Right lobe of liver (tissue), 4 donors: ENCODE data around the gene CCDC178.
"Not testable (repeated sequence)": the region's sequence is repeated elsewhere in the genome, so short reads cannot be mapped to it uniquely, and the experiment has no call there.

Experiments
- POLR2A ChIP-seq: fragments of 450-650 bp; IDR thresholded peaks from one replicate; pipeline ENCODE4 v1.6.1; 2017; ENCODE audit warnings: antibody characterized with exemption, mild to moderate bottlenecking
- TF ChIP-seq, protein P1 (sequence below), 4 donors: fragments of 200-600 bp in 3 of 4; fragments of 450-650 bp in 1 of 4; IDR thresholded peaks; one replicate each; pipeline versions ENCODE4 v1.5.1 to v1.8.0; 2016 to 2022; ENCODE audit warnings: antibody characterized with exemption in 4 of 4, mild to moderate bottlenecking in 2 of 4
- donor health status: DM: no; HTN: no; CAD: no.
- donor health status: DM: no; HTN: no; CAD: no.
- donor health status: DM: no; HTN: yes; CAD: no.

DNA sequence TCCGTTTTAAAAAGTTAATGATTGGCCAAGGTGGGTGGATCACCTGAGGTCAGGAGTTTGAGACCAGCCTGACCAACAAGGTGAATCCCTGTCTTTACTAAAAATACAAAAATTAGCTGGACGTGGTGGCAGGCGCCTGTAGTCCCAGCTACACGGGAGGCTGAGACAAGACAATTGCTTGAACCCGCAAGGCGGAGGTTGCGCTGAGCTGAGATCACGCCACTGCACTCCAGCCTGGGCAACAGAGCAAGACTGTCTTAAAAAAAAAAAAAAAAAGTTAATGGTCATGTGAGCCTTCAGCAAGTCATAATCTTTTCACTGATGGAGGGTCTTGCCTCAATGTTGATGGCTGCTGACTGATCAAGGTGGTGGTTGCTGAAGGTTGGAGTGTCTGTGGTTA is 41.6 kb downstream of the CCDC178 start:
- TF ChIP-seq, protein P1, sequence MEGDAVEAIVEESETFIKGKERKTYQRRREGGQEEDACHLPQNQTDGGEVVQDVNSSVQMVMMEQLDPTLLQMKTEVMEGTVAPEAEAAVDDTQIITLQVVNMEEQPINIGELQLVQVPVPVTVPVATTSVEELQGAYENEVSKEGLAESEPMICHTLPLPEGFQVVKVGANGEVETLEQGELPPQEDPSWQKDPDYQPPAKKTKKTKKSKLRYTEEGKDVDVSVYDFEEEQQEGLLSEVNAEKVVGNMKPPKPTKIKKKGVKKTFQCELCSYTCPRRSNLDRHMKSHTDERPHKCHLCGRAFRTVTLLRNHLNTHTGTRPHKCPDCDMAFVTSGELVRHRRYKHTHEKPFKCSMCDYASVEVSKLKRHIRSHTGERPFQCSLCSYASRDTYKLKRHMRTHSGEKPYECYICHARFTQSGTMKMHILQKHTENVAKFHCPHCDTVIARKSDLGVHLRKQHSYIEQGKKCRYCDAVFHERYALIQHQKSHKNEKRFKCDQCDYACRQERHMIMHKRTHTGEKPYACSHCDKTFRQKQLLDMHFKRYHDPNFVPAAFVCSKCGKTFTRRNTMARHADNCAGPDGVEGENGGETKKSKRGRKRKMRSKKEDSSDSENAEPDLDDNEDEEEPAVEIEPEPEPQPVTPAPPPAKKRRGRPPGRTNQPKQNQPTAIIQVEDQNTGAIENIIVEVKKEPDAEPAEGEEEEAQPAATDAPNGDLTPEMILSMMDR (IDR thresholded peaks at IDR 0.05), result not testable (repeated sequence)
- TF ChIP-seq POLR2A, result not testable (repeated sequence)
